ENCODE results near the gene RIBC2. TPM values are rescaled to one million over a fixed set of nuclear protein-coding genes. Genes with fewer than 3 reads are reported as not detected.
"Not testable (repeated sequence)": the region's sequence is repeated elsewhere in the genome, so short reads cannot be mapped to it uniquely, and the experiment has no call there.

The RIBC2 gene
- total and polyA plus RNA-seq, 3 experiments from 2014 or later: 0.47 to 10.4 (median 9.6) TPM

DNA sequence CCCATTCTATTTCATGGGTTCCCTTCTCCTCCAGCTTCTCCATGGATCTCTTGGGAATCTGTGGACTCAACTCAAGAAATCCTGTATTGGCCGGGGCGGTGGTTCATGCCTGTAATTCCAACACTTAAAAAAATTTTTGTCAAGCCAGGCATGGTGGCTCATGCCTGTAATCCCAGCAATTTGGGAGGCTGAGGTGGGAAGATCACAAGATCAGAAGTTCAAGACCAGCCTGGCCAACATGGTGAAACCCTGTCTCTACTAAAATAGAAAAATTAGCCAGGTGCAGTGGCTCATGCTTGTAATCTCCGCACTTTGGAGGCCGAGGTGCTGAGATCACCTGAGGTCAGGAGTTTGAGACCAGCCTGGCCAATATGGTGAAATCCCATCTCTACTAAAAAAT, 34.1 kb downstream of the RIBC2 start:
- H3K9me3 ChIP-seq (ENCODE audit: low read length); H3K36me3 Mint-ChIP-seq; H3K27ac ChIP-seq (ENCODE audit: low read depth, low read length); H3K27me3 ChIP-seq (ENCODE audit: insufficient read depth, low read length, poor library complexity, severe bottlenecking); POLR2A ChIA-PET; H3K4me3 ChIP-seq (ENCODE audit: low read length); H3K4me1 ChIP-seq (ENCODE audit: insufficient read depth, low read length); DNase-seq; H3K36me3 ChIP-seq (ENCODE audit: insufficient read depth, low read length); H3K9me3 Mint-ChIP-seq; H3K4me1 Mint-ChIP-seq; H3K4me3 Mint-ChIP-seq: not testable (repeated sequence)
- Mint-ChIP-seq H3K27ac (peak overlapping the region in 1 of 8 donors; percentile 21), H3K27me3 (peaks cover 13 to 20% of the 10 kb centered on the region in 2 donors)
- CTCF ChIA-PET: interaction anchor here (0.7 kb wide), 1 partner anchor 25 kb away, joined by 4 read pairs; no protein-coding TSS in a partner anchor

DNA sequence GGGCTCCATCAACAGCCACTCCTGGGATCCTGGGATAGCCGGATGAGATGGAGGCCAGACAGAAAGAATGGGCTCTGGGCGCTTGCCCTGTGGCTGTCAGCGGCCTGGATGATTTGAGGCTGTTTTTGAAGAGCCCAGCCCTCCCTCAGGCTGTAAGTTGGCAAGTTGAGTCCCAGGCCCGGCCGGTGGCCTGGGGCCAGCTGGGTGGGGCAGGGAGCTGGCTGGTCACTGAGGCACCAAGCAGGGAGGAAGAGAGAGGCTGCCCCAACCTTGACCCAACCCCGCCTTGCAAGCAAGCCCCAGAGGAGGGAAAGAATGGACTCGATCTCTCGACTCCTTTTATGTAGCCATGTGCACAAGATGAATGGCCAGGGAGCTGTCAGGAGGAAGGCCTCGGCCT, 34.9 kb downstream of the RIBC2 start:
- Mint-ChIP-seq H3K4me1 (no peaks in the 10 kb centered on the region), H3K27me3 (peaks cover 15 to 22% of the 10 kb centered on the region in 2 donors), H3K36me3 (no peaks in the 10 kb centered on the region), H3K9me3 (no peaks in the 10 kb centered on the region), H3K4me3 (no peak overlapping the region), H3K27ac (no peak overlapping the region)
- H3K27me3 ChIP-seq (ENCODE audit: insufficient read depth, low read length, poor library complexity, severe bottlenecking): no peaks in the 10 kb centered on the region
- no peaks in the 10 kb centered on the region for H3K36me3 ChIP-seq (ENCODE audit: insufficient read depth, low read length)
- H3K27ac ChIP-seq (ENCODE audit: low read depth, low read length): no peak overlapping the region
- H3K4me1 ChIP-seq (ENCODE audit: insufficient read depth, low read length): no peaks in the 10 kb centered on the region
- CTCF ChIA-PET: no interaction called here
- H3K4me3 ChIP-seq (ENCODE audit: low read length): no peak overlapping the region
- H3K9me3 ChIP-seq (ENCODE audit: low read length): no peaks in the 10 kb centered on the region
- POLR2A ChIA-PET: no interaction called here
- DNase-seq: no peak

DNA sequence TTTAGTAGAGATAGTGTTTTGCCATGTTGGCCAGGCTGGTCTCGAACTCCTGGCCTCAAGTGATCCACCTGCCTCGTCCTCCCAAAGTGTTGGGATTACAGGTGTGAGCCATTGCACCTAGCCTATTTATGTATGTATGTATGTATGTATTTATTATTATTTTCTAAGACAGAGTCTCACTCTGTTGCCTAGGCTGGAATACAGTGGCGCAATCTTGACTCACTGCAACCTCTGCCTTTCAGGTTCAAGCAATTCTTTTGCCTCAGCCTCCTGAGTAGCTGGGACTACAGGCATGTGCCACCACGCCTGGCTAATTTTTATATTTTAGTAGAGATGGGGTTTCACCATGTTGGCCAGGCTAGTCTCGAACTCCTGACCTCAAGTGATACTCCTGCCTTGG, 35.9 kb downstream of the RIBC2 start:
- H3K27ac ChIP-seq (ENCODE audit: low read depth, low read length); H3K27ac Mint-ChIP-seq; DNase-seq; H3K4me1 Mint-ChIP-seq; H3K4me1 ChIP-seq (ENCODE audit: insufficient read depth, low read length); H3K9me3 ChIP-seq (ENCODE audit: low read length); H3K4me3 ChIP-seq (ENCODE audit: low read length); H3K9me3 Mint-ChIP-seq; H3K4me3 Mint-ChIP-seq; CTCF ChIA-PET; POLR2A ChIA-PET; H3K36me3 ChIP-seq (ENCODE audit: insufficient read depth, low read length); H3K36me3 Mint-ChIP-seq; H3K27me3 ChIP-seq (ENCODE audit: insufficient read depth, low read length, poor library complexity, severe bottlenecking): not testable (repeated sequence)
- H3K27me3 Mint-ChIP-seq: peaks cover 15 to 22% of the 10 kb centered on the region in 2 donors

DNA sequence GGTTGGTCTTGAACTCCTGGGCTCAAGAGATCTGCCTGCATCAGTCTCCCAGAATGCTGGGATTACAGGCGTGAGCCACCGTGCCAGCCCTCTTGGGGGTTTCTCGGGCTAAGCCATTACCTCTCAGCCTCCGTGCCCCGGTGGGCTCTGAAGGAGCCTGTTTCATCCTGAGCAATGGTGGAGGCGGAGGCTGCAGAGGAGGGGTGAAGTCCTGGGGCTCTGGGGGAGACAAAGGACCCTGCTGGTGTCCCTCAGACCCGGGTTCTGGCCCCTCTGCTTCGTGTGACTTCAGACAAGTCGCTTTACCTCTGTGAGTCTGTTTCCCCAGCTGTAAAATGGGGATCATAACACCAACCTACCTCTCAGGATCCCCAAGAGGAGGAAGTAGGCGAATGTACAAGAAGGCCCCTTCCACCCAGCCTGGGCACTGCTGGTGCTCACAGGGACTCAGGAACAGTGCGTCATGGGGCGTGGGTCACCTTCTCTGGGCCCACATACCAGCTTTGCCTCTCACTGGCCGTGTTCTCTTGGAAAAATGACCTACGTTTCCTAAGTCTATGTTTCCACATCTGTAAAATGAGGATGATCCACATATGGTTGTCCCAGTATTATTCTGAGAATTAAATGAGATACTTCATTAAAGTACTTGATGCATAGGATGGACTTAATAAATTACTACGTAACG, 36.8 kb downstream of the RIBC2 start:
- Mint-ChIP-seq H3K36me3 (no peaks in the 10 kb centered on the region), H3K9me3 (no peaks in the 10 kb centered on the region), H3K27ac (no peak overlapping the region), H3K4me3 (no peak overlapping the region), H3K4me1 (no peaks in the 10 kb centered on the region), H3K27me3 (peaks cover 12 to 22% of the 10 kb centered on the region in 2 donors)
- no peaks in the 10 kb centered on the region for H3K9me3 ChIP-seq (ENCODE audit: low read length)
- H3K36me3 ChIP-seq (ENCODE audit: insufficient read depth, low read length): no peaks in the 10 kb centered on the region
- no peaks in the 10 kb centered on the region for H3K4me1 ChIP-seq (ENCODE audit: insufficient read depth, low read length)
- no peak for DNase-seq
- ChIA-PET POLR2A (no interaction called here), CTCF (no interaction called here)
- no peaks in the 10 kb centered on the region for H3K27me3 ChIP-seq (ENCODE audit: insufficient read depth, low read length, poor library complexity, severe bottlenecking)
- H3K27ac ChIP-seq (ENCODE audit: low read depth, low read length): no peak overlapping the region
- H3K4me3 ChIP-seq (ENCODE audit: low read length): no peak overlapping the region

DNA sequence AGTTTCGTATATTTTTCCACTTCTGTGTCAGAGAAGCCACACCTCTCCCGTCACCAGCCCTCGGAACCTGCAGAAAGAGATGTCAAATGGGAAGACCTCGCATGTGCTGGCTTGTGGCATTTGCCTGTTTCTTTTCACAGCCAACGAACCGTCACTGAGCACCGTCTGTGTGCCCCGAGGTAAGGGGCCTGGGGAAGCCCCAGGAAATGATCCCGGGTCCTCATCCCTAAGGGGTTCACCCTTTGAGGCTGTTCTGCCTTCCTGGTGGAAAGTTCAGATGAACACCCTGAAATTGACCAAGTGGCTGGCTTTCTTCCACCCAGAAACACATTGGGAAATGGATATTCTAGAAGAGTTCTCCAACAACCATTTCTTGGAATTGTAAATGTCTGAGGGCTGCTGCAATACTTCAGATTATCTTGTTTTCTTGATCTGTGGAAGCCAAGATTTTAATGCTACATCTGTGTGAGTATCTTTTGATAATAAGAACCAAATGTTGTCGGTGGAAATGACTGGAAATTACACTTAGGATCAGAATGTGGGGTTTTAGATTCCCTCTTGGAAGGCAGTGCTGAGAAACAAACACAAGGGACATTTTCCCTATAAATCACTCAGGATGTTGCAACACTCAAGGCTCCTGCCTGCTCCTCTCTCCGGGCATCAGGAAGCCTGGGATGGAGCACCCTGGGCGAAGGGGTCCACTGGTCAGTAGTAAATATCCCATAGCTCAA, 37.6 kb downstream of the RIBC2 start:
- Histone ChIP-seq H3K27me3 (ENCODE audit: insufficient read depth, low read length, poor library complexity, severe bottlenecking) (no peaks in the 10 kb centered on the region), H3K36me3 (ENCODE audit: insufficient read depth, low read length) (no peaks in the 10 kb centered on the region), H3K4me1 (ENCODE audit: insufficient read depth, low read length) (no peaks in the 10 kb centered on the region), H3K9me3 (ENCODE audit: low read length) (no peaks in the 10 kb centered on the region), H3K4me3 (ENCODE audit: low read length) (no peak overlapping the region), H3K27ac (ENCODE audit: low read depth, low read length) (no peak overlapping the region)
- ChIA-PET POLR2A (no interaction called here), CTCF (no interaction called here)
- Mint-ChIP-seq H3K4me1 (no peaks in the 10 kb centered on the region), H3K4me3 (no peak overlapping the region), H3K27ac (no peak overlapping the region), H3K9me3 (no peaks in the 10 kb centered on the region), H3K36me3 (no peaks in the 10 kb centered on the region), H3K27me3 (peaks cover 15 to 22% of the 10 kb centered on the region in 2 donors)
- no peak for DNase-seq

DNA sequence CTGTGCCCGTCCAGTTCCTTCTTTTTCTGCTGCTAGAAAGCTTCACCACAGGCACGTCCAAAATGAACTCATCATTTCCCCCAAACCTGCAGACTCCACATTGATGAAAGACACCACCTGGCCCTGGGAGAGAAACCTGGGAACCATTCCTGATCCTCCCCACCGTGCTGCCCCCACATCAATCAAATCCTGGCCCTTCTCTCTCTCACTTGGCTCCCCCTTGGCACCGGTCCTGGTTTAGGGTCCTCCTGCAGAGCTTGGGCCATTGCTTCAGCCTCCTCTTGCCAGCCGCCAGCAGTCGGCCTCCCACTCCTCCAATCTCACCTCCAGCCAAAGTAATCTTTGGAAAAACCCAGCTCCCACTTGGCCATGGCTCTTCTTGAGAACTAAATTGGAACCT, 38.5 kb downstream of the RIBC2 start:
- Histone ChIP-seq H3K36me3 (ENCODE audit: insufficient read depth, low read length) (no peaks in the 10 kb centered on the region), H3K27ac (ENCODE audit: low read depth, low read length) (no peak overlapping the region), H3K4me1 (ENCODE audit: insufficient read depth, low read length) (no peaks in the 10 kb centered on the region), H3K27me3 (ENCODE audit: insufficient read depth, low read length, poor library complexity, severe bottlenecking) (no peaks in the 10 kb centered on the region), H3K4me3 (ENCODE audit: low read length) (no peak overlapping the region), H3K9me3 (ENCODE audit: low read length) (no peaks in the 10 kb centered on the region)
- Mint-ChIP-seq H3K4me3 (no peak overlapping the region), H3K36me3 (no peaks in the 10 kb centered on the region), H3K27me3 (peaks cover 16 to 24% of the 10 kb centered on the region in 2 donors), H3K9me3 (no peaks in the 10 kb centered on the region), H3K4me1 (no peaks in the 10 kb centered on the region), H3K27ac (no peak overlapping the region)
- POLR2A ChIA-PET: no interaction called here
- CTCF ChIA-PET: no interaction called here
- no peak for DNase-seq

DNA sequence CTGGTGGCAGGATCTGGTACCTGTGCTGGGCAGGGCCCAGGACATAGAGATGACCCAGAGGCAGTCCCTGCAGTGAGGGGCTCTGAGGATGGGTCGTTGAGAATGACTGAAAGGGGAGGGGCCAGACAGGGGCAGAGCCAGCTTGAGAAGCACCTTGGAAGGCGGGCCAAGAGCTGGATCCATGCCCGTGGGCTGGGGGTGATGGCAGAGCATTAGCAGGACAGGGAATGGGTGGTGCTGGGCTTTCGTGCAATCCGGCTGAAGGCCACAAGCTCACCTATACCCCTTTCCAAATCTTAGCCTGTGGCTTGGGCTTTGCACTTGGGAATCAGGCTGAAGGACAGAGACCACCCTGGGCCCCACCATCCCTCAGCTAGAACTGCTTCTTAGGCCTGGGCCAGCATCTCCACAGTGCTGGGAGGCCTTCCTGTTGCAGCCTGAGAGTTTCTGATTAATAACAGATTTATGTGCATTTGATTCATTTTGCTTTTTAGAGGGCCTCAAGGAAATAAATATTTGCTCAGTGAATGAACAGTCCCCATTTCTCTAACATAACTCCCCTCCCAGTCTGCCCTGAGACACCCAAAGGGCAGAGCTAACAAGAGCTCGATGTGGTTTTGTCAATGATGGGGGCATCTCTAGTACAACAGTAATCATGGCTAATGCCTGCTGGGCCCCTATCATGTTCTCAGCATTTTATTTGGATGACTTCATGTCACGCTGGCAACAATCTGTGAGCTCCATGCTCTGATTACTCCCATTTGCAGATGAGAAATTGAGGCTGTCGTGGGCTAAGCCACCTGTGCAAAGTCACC, 39.3 kb downstream of the RIBC2 start:
- ChIA-PET CTCF (no interaction called here), POLR2A (no interaction called here)
- H3K27ac ChIP-seq (ENCODE audit: low read depth, low read length): no peak overlapping the region
- Mint-ChIP-seq H3K4me3 (no peak overlapping the region), H3K27me3 (peaks cover 19 to 30% of the 10 kb centered on the region in 2 donors), H3K36me3 (no peaks in the 10 kb centered on the region), H3K27ac (peak overlapping the region in 2 of 8 donors; percentile 23 to 38), H3K4me1 (no peaks in the 10 kb centered on the region), H3K9me3 (no peaks in the 10 kb centered on the region)
- H3K36me3 ChIP-seq (ENCODE audit: insufficient read depth, low read length): no peaks in the 10 kb centered on the region
- no peaks in the 10 kb centered on the region for H3K27me3 ChIP-seq (ENCODE audit: insufficient read depth, low read length, poor library complexity, severe bottlenecking)
- no peaks in the 10 kb centered on the region for H3K4me1 ChIP-seq (ENCODE audit: insufficient read depth, low read length)
- no peak overlapping the region for H3K4me3 ChIP-seq (ENCODE audit: low read length)
- H3K9me3 ChIP-seq (ENCODE audit: low read length): no peaks in the 10 kb centered on the region
- no peak for DNase-seq

DNA sequence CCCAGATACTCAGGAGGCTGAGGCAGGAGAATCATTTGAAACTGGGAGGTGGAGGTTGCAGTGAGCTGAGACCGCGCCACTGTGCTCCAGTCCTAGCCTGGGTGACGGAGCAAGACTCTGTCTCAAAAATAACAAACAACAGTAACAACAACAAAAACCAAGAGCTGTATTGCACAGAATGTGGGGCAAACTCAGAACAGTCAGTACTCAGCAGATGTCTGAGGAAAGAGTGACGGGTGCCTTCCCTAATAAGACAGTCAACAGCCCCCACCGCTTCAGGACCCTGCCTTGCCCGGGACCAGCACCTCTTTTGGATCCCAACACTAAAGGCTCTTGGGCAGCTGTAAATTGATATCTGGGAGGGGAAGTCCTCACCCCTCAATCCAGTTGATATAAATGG, 40.3 kb downstream of the RIBC2 start:
- no peaks in the 10 kb centered on the region for H3K4me1 Mint-ChIP-seq

More for the DNA sequence above, 40.3 kb downstream of the RIBC2 start:
- no peaks in the 10 kb centered on the region for H3K9me3 Mint-ChIP-seq
- H3K27ac ChIP-seq (ENCODE audit: low read depth, low read length): no peak overlapping the region
- no peaks in the 10 kb centered on the region for H3K36me3 Mint-ChIP-seq
- CTCF ChIA-PET: no interaction called here
- H3K36me3 ChIP-seq (ENCODE audit: insufficient read depth, low read length): no peaks in the 10 kb centered on the region
- POLR2A ChIA-PET: no interaction called here
- no peak overlapping the region for H3K4me3 Mint-ChIP-seq
- H3K4me1 ChIP-seq (ENCODE audit: insufficient read depth, low read length): no peaks in the 10 kb centered on the region
- no peak for DNase-seq
- no peaks in the 10 kb centered on the region for H3K27me3 ChIP-seq (ENCODE audit: insufficient read depth, low read length, poor library complexity, severe bottlenecking)
- H3K9me3 ChIP-seq (ENCODE audit: low read length): no peaks in the 10 kb centered on the region
- H3K4me3 ChIP-seq (ENCODE audit: low read length): no peak overlapping the region
- H3K27ac Mint-ChIP-seq: no peak overlapping the region
- peaks cover 20 to 30% of the 10 kb centered on the region in 2 donors for H3K27me3 Mint-ChIP-seq
